ENCODE data around the gene MSRB1.

- peak; percentile 30; the same call in 1 of the 2 replicates for TF ChIP-seq CTCF (conservative IDR thresholded peaks at IDR 0.05; ENCODE audit: low read length)
- TF ChIP-seq EZH2phosphoT487 (IDR thresholded peaks at IDR 0.05; ENCODE audit: borderline replicate concordance), result no peak
Measured at GRCh38 chr16:1963806-1964505, 21.0 kb upstream of the MSRB1 start.
